WTC11 (cell line): Measurements from ENCODE around the gene PDLIM5. TPM values are rescaled to one million over a fixed set of nuclear protein-coding genes. Genes with fewer than 3 reads are reported as not detected.

Experiments used
- ATAC-seq: fragments of 200-7000 bp; cut with Tn5 transposase; 2 replicates; pipeline ENCODE4 v1.10.0; 2021; ENCODE audit warnings: mild to moderate bottlenecking, moderate library complexity
- CTCF ChIA-PET: fragments of 300-600 bp; sonication (Branson Sonifier 250); formaldehyde crosslinking; loops from one replicate; lab custom pipeline; 2021; ENCODE audit warnings: antibody characterized with exemption; lab: Charles Lee
- POLR2A ChIA-PET: fragments of 350-600 bp; sonication (Branson Sonifier 250); formaldehyde crosslinking; loops from one replicate; lab custom pipeline; 2021; ENCODE audit warnings: antibody characterized with exemption; lab: Charles Lee
- DNase-seq: peaks from one replicate; pipeline ENCODE4 v3.0.0; 2021; ENCODE audit warnings: low spot score
- H3K27ac Mint-ChIP-seq: 2 replicates; pipeline ENCODE4 v1.8.0; 2021; ENCODE audit warnings: mixed read lengths
- H3K27me3 Mint-ChIP-seq: 2 replicates; pipeline ENCODE4 v1.8.0; 2021; ENCODE audit warnings: low read depth, mild to moderate bottlenecking, moderate library complexity, mixed read lengths
- H3K36me3 Mint-ChIP-seq: 2 replicates; pipeline ENCODE4 v1.8.0; 2021; ENCODE audit warnings: mixed read lengths
- H3K4me1 Mint-ChIP-seq: 2 replicates; pipeline ENCODE4 v1.8.0; 2022; ENCODE audit warnings: mixed read lengths
- H3K4me3 Mint-ChIP-seq: 2 replicates; pipeline ENCODE4 v1.8.0; 2021; ENCODE audit warnings: mild to moderate bottlenecking, moderate library complexity, mixed read lengths
- H3K9me3 Mint-ChIP-seq: 2 replicates; pipeline ENCODE4 v1.8.0; 2021; ENCODE audit warnings: mixed read lengths
- AR ChIP-seq: fragments of 250-450 bp; sonication (Bioruptor Pico); IDR thresholded peaks from 2 replicates; pipeline ENCODE4 v1.9.0; 2021; ENCODE audit warnings: mild to moderate bottlenecking
- ELF4 ChIP-seq: sonication (generic); formaldehyde crosslinking; IDR thresholded peaks from 2 replicates; pipeline ENCODE4 v1.8.1; 2022; ENCODE audit warnings: low read depth, mild to moderate bottlenecking, moderate library complexity, missing genetic modification reagents
- ETV6 ChIP-seq: sonication (generic); formaldehyde crosslinking; IDR thresholded peaks from 2 replicates; pipeline ENCODE4 v1.8.1; 2022; ENCODE audit warnings: mild to moderate bottlenecking, missing genetic modification reagents
- HMGXB4 ChIP-seq: sonication (generic); formaldehyde crosslinking; IDR thresholded peaks from 2 replicates; pipeline ENCODE4 v1.8.1; 2023; ENCODE audit warnings: mild to moderate bottlenecking, moderate library complexity, missing genetic modification reagents
- JAZF1 ChIP-seq: fragments of 250-450 bp; sonication (Bioruptor Pico); IDR thresholded peaks from 2 replicates; pipeline ENCODE4 v1.9.0; 2021; ENCODE audit warnings: moderate library complexity, mild to moderate bottlenecking, inconsistent platforms
- KAT7 ChIP-seq: sonication (generic); formaldehyde crosslinking; IDR thresholded peaks from 2 replicates; pipeline ENCODE4 v1.8.1; 2023; ENCODE audit warnings: missing genetic modification reagents, mild to moderate bottlenecking, borderline replicate concordance
- MXD4 ChIP-seq: fragments of 250-450 bp; sonication (Bioruptor Pico); IDR thresholded peaks from 2 replicates; pipeline ENCODE4 v1.8.0; 2021; ENCODE audit warnings: mild to moderate bottlenecking, moderate library complexity, borderline replicate concordance
- PRRX2 ChIP-seq: fragments of 250-450 bp; sonication (Bioruptor Pico); IDR thresholded peaks from 2 replicates; pipeline ENCODE4 v1.8.0; 2021; ENCODE audit warnings: mild to moderate bottlenecking
- SMAD3 ChIP-seq: sonication (generic); formaldehyde crosslinking; IDR thresholded peaks from 2 replicates; pipeline ENCODE4 v1.8.0; 2022; ENCODE audit warnings: missing genetic modification reagents, mild to moderate bottlenecking, borderline replicate concordance
- SOX15 ChIP-seq: fragments of 250-450 bp; sonication (Bioruptor Pico); IDR thresholded peaks from 2 replicates; pipeline ENCODE4 v1.9.0; 2021; ENCODE audit warnings: mild to moderate bottlenecking
- ZNF219 ChIP-seq: sonication (generic); formaldehyde crosslinking; IDR thresholded peaks from 2 replicates; pipeline ENCODE4 v1.8.0; 2023; ENCODE audit warnings: missing genetic modification reagents, mild to moderate bottlenecking, borderline replicate concordance
- ZNF232 ChIP-seq: sonication (generic); formaldehyde crosslinking; IDR thresholded peaks from 2 replicates; pipeline ENCODE4 v1.8.0; 2022; ENCODE audit warnings: mild to moderate bottlenecking, missing genetic modification reagents
- ZNF425 ChIP-seq: fragments of 250-450 bp; sonication (Bioruptor Pico); conservative IDR thresholded peaks from 2 replicates; pipeline ENCODE4 v1.9.0; 2021; ENCODE audit warnings: mild to moderate bottlenecking
- total RNA-seq: library from RNA; stranded (reverse); gene quantifications from 3 replicates; pipeline ENCODE4 v1.2.3, GENCODE V29; 2021
- TF ChIP-seq, protein P1 (sequence below): sonication (generic); formaldehyde crosslinking; IDR thresholded peaks from 2 replicates; pipeline ENCODE4 v1.8.0; 2023; ENCODE audit warnings: missing genetic modification reagents, mild to moderate bottlenecking, borderline replicate concordance
- TF ChIP-seq, protein P2 (sequence below): sonication (generic); formaldehyde crosslinking; IDR thresholded peaks from 2 replicates; pipeline ENCODE4 v1.8.1; 2022; ENCODE audit warnings: mild to moderate bottlenecking, missing genetic modification reagents, moderate library complexity, borderline replicate concordance
- TF ChIP-seq, protein P3 (sequence below): sonication (generic); formaldehyde crosslinking; IDR thresholded peaks from 2 replicates; pipeline ENCODE4 v1.8.0; 2023; ENCODE audit warnings: mild to moderate bottlenecking, missing genetic modification reagents
- TF ChIP-seq, protein P4 (sequence below): sonication (generic); formaldehyde crosslinking; IDR thresholded peaks from 2 replicates; pipeline ENCODE4 v1.8.1; 2023; ENCODE audit warnings: mild to moderate bottlenecking, missing genetic modification reagents, borderline replicate concordance

Gene PDLIM5
- total RNA-seq, 1 experiment from 2014 or later: 51.5 TPM

DNA sequence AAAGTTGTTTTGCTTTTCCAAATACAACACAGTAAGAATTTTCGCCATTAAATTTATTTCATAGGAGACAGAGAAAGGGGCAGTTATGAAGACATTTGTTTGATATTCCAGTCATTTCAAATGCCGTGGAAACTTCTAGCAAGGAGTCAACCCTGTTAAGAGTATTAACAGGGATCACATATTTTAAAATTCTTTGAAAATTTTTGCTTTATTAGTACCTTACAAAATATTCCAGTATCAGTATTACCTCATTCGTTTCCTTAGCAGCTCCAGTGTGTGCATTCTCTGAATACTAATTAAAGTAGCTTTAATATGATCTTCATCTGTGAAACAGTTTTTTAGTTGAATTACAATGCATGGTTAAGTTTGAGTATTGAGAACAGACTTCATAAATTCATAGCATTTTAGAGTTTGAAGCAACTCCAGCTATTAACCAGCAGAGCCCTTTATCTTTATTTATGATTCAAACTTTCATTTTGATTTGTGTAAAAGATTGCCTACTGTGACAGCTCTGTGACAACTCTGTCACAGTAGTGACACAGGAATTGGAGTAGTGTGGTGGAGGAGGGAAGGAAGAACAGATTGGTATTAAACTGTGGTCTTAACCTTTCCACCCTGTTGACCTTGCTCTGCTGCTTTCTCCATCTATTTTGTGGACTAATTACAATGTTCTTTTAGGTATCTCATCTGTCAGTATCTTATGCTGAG lies 86.3 kb downstream of the PDLIM5 start:
- H3K9me3 Mint-ChIP-seq: no peaks in the 10 kb centered on the region
- ChIA-PET CTCF (no interaction called here), POLR2A (no interaction called here)
- H3K4me3 Mint-ChIP-seq: no peak overlapping the region
- no peaks in the 10 kb centered on the region for H3K36me3 Mint-ChIP-seq
- DNase-seq (no peak), ATAC-seq (no peak)
- H3K27ac Mint-ChIP-seq: peak overlapping the region; percentile 16; the same call in 1 of the 2 replicates
- peaks cover 81% of the 10 kb centered on the region for H3K4me1 Mint-ChIP-seq
- TF ChIP-seq KAT7 (CRISPR knock-in tag) (no peak), HMGXB4 (CRISPR knock-in tag) (no peak), JAZF1 (CRISPR knock-in tag) (no peak), ZNF219 (CRISPR knock-in tag) (no peak), PRRX2 (CRISPR knock-in tag) (no peak), ZNF425 (CRISPR knock-in tag) (no peak), MXD4 (CRISPR knock-in tag) (no peak), SMAD3 (no peak), ELF4 (CRISPR knock-in tag) (no peak), ETV6 (CRISPR knock-in tag) (no peak), AR (no peak), ZNF232 (CRISPR knock-in tag) (no peak), SOX15 (CRISPR knock-in tag) (no peak)
- TF ChIP-seq, protein P1, sequence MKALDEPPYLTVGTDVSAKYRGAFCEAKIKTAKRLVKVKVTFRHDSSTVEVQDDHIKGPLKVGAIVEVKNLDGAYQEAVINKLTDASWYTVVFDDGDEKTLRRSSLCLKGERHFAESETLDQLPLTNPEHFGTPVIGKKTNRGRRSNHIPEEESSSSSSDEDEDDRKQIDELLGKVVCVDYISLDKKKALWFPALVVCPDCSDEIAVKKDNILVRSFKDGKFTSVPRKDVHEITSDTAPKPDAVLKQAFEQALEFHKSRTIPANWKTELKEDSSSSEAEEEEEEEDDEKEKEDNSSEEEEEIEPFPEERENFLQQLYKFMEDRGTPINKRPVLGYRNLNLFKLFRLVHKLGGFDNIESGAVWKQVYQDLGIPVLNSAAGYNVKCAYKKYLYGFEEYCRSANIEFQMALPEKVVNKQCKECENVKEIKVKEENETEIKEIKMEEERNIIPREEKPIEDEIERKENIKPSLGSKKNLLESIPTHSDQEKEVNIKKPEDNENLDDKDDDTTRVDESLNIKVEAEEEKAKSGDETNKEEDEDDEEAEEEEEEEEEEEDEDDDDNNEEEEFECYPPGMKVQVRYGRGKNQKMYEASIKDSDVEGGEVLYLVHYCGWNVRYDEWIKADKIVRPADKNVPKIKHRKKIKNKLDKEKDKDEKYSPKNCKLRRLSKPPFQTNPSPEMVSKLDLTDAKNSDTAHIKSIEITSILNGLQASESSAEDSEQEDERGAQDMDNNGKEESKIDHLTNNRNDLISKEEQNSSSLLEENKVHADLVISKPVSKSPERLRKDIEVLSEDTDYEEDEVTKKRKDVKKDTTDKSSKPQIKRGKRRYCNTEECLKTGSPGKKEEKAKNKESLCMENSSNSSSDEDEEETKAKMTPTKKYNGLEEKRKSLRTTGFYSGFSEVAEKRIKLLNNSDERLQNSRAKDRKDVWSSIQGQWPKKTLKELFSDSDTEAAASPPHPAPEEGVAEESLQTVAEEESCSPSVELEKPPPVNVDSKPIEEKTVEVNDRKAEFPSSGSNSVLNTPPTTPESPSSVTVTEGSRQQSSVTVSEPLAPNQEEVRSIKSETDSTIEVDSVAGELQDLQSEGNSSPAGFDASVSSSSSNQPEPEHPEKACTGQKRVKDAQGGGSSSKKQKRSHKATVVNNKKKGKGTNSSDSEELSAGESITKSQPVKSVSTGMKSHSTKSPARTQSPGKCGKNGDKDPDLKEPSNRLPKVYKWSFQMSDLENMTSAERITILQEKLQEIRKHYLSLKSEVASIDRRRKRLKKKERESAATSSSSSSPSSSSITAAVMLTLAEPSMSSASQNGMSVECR (CRISPR knock-in tag): no peak
- TF ChIP-seq, protein P2, sequence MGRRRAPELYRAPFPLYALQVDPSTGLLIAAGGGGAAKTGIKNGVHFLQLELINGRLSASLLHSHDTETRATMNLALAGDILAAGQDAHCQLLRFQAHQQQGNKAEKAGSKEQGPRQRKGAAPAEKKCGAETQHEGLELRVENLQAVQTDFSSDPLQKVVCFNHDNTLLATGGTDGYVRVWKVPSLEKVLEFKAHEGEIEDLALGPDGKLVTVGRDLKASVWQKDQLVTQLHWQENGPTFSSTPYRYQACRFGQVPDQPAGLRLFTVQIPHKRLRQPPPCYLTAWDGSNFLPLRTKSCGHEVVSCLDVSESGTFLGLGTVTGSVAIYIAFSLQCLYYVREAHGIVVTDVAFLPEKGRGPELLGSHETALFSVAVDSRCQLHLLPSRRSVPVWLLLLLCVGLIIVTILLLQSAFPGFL (CRISPR knock-in tag): no peak
- TF ChIP-seq, protein P3, sequence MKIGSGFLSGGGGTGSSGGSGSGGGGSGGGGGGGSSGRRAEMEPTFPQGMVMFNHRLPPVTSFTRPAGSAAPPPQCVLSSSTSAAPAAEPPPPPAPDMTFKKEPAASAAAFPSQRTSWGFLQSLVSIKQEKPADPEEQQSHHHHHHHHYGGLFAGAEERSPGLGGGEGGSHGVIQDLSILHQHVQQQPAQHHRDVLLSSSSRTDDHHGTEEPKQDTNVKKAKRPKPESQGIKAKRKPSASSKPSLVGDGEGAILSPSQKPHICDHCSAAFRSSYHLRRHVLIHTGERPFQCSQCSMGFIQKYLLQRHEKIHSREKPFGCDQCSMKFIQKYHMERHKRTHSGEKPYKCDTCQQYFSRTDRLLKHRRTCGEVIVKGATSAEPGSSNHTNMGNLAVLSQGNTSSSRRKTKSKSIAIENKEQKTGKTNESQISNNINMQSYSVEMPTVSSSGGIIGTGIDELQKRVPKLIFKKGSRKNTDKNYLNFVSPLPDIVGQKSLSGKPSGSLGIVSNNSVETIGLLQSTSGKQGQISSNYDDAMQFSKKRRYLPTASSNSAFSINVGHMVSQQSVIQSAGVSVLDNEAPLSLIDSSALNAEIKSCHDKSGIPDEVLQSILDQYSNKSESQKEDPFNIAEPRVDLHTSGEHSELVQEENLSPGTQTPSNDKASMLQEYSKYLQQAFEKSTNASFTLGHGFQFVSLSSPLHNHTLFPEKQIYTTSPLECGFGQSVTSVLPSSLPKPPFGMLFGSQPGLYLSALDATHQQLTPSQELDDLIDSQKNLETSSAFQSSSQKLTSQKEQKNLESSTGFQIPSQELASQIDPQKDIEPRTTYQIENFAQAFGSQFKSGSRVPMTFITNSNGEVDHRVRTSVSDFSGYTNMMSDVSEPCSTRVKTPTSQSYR (CRISPR knock-in tag): no peak
- TF ChIP-seq, protein P4, sequence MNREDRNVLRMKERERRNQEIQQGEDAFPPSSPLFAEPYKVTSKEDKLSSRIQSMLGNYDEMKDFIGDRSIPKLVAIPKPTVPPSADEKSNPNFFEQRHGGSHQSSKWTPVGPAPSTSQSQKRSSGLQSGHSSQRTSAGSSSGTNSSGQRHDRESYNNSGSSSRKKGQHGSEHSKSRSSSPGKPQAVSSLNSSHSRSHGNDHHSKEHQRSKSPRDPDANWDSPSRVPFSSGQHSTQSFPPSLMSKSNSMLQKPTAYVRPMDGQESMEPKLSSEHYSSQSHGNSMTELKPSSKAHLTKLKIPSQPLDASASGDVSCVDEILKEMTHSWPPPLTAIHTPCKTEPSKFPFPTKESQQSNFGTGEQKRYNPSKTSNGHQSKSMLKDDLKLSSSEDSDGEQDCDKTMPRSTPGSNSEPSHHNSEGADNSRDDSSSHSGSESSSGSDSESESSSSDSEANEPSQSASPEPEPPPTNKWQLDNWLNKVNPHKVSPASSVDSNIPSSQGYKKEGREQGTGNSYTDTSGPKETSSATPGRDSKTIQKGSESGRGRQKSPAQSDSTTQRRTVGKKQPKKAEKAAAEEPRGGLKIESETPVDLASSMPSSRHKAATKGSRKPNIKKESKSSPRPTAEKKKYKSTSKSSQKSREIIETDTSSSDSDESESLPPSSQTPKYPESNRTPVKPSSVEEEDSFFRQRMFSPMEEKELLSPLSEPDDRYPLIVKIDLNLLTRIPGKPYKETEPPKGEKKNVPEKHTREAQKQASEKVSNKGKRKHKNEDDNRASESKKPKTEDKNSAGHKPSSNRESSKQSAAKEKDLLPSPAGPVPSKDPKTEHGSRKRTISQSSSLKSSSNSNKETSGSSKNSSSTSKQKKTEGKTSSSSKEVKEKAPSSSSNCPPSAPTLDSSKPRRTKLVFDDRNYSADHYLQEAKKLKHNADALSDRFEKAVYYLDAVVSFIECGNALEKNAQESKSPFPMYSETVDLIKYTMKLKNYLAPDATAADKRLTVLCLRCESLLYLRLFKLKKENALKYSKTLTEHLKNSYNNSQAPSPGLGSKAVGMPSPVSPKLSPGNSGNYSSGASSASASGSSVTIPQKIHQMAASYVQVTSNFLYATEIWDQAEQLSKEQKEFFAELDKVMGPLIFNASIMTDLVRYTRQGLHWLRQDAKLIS (CRISPR knock-in tag): no peak
- no peaks in the 10 kb centered on the region for H3K27me3 Mint-ChIP-seq
